ENCODE measurements around the gene DCST1. TPM values are rescaled to one million over a fixed set of nuclear protein-coding genes. Genes with fewer than 3 reads are reported as not detected.
"Not testable (repeated sequence)": the region's sequence is repeated elsewhere in the genome, so short reads cannot be mapped to it uniquely, and the experiment has no call there.

The DCST1 gene
- polyA plus RNA-seq (ENCODE audit: insufficient read length in 3 of 3), result under 1 TPM; 0.21 to 0.29 (median 0.28) TPM

- no peak for DNase-seq (ENCODE audit: low read depth in 3 of 3, low spot score in 2 of 3)
Observed at GRCh38 chr1:155033524-155033923, at the start of gene DCST1, which contains the start of gene DCST2. Gene DCST1, plus strand, starts transcription at chr1:155033824. Its CDS starts 213 bp downstream, at chr1:155034037. Gene DCST2, minus strand, starts transcription at chr1:155033781. Its CDS starts 80 bp downstream, at chr1:155033701.

GRCh38 chr1:154986736-154987135, 46.9 kb upstream of the DCST1 start:
- DNase-seq (ENCODE audit: low read depth in 3 of 3, low spot score in 2 of 3), result not testable (repeated sequence)

GRCh38 chr1:154987326-154987725, 46.3 kb upstream of the DCST1 start:
- no peak for DNase-seq (ENCODE audit: low read depth in 3 of 3, low spot score in 2 of 3)

- no peak for DNase-seq (ENCODE audit: low read depth in 3 of 3, low spot score in 2 of 3)
Observed at GRCh38 chr1:154988058-154988954, 45.3 kb upstream of the DCST1 start.

- DNase-seq (ENCODE audit: low read depth in 3 of 3, low spot score in 2 of 3), result no peak
Observed at GRCh38 chr1:154989195-154989860, 44.3 kb upstream of the DCST1 start.

GRCh38 chr1:154990276-154990675, 43.3 kb upstream of the DCST1 start:
- no peak for DNase-seq (ENCODE audit: low read depth in 3 of 3, low spot score in 2 of 3)

- no peak for DNase-seq (ENCODE audit: low read depth in 3 of 3, low spot score in 2 of 3)
Observed at GRCh38 chr1:154992721-154993571, 40.7 kb upstream of the DCST1 start.

GRCh38 chr1:154993572-154994268, 39.9 kb upstream of the DCST1 start, which contains the start of gene LENEP:
Gene LENEP, plus strand, starts transcription at chr1:154993586. Its CDS starts 22 bp downstream, at chr1:154993608.
- no peak for DNase-seq (ENCODE audit: low read depth in 3 of 3, low spot score in 2 of 3)

GRCh38 chr1:154994269-154994587, 39.4 kb upstream of the DCST1 start:
- DNase-seq (ENCODE audit: low read depth in 3 of 3, low spot score in 2 of 3), result no peak

- DNase-seq (ENCODE audit: low read depth in 3 of 3, low spot score in 2 of 3), result no peak
Observed at GRCh38 chr1:154994591-154994990, 39.0 kb upstream of the DCST1 start.

GRCh38 chr1:154995301-154995983, 38.2 kb upstream of the DCST1 start:
- not testable (repeated sequence) for DNase-seq (ENCODE audit: low read depth in 3 of 3, low spot score in 2 of 3)

GRCh38 chr1:154996966-154997701, 36.5 kb upstream of the DCST1 start:
- DNase-seq (ENCODE audit: low read depth in 3 of 3, low spot score in 2 of 3), result no peak

GRCh38 chr1:154998201-154998780, 35.3 kb upstream of the DCST1 start:
- no peak for DNase-seq (ENCODE audit: low read depth in 3 of 3, low spot score in 2 of 3)

- no peak for DNase-seq (ENCODE audit: low read depth in 3 of 3, low spot score in 2 of 3)
Observed at GRCh38 chr1:154998818-154999570, 34.6 kb upstream of the DCST1 start.

GRCh38 chr1:154999571-155000410, 33.8 kb upstream of the DCST1 start:
- no peak for DNase-seq (ENCODE audit: low read depth in 3 of 3, low spot score in 2 of 3)

- no peak for DNase-seq (ENCODE audit: low read depth in 3 of 3, low spot score in 2 of 3)
Observed at GRCh38 chr1:155000411-155000725, 33.3 kb upstream of the DCST1 start.

Measured in right renal cortex interstitium (tissue), 3 donors.